Measurements from ENCODE around the gene HCFC1R1.

HCFC1R1 gene

DNA sequence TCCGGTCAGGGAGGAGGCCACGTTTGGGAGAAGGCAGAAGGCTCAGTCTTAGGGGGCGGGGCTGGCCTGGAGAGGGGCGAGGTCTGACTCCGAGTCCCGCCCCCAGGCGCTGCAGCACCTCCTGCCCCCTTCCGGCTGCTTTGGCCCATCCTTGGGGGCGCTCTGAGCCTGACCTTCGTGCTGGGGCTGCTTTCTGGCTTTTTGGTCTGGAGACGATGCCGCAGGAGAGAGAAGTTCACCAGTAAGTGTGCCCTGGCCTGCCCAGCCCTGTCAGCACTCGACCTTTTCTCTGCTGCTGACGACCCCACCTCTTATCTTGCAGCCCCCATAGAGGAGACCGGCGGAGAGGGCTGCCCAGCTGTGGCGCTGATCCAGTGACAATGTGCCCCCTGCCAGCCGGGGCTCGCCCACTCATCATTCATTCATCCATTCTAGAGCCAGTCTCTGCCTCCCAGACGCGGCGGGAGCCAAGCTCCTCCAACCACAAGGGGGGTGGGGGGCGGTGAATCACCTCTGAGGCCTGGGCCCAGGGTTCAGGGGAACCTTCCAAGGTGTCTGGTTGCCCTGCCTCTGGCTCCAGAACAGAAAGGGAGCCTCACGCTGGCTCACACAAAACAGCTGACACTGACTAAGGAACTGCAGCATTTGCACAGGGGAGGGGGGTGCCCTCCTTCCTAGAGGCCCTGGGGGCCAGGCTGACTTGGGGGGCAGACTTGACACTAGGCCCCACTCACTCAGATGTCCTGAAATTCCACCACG is 2.1 kb downstream of the HCFC1R1 start:
- Histone ChIP-seq H3K4me3 (ENCODE audit: low read depth in 1 of 2, low read length in 2 of 2) (peak overlapping the region; percentile 63 to 81), H3K4me1 (ENCODE audit: control insufficient read depth in 1 of 2, insufficient read depth in 2 of 2, low read length in 2 of 2) (peaks cover 15 to 34% of the 10 kb centered on the region in 2 donors), H3K27ac (ENCODE audit: low read length) (peak overlapping the region; percentile 95), H3K27me3 (ENCODE audit: low read depth, low read length) (peaks cover 14% of the 10 kb centered on the region), H3K9me3 (ENCODE audit: control insufficient read depth in 1 of 2, low read length in 2 of 2) (no peaks in the 10 kb centered on the region), H3K36me3 (ENCODE audit: control insufficient read depth in 1 of 2, insufficient read depth in 2 of 2, low read length in 2 of 2) (peaks cover 11 to 30% of the 10 kb centered on the region in 2 donors)

DNA sequence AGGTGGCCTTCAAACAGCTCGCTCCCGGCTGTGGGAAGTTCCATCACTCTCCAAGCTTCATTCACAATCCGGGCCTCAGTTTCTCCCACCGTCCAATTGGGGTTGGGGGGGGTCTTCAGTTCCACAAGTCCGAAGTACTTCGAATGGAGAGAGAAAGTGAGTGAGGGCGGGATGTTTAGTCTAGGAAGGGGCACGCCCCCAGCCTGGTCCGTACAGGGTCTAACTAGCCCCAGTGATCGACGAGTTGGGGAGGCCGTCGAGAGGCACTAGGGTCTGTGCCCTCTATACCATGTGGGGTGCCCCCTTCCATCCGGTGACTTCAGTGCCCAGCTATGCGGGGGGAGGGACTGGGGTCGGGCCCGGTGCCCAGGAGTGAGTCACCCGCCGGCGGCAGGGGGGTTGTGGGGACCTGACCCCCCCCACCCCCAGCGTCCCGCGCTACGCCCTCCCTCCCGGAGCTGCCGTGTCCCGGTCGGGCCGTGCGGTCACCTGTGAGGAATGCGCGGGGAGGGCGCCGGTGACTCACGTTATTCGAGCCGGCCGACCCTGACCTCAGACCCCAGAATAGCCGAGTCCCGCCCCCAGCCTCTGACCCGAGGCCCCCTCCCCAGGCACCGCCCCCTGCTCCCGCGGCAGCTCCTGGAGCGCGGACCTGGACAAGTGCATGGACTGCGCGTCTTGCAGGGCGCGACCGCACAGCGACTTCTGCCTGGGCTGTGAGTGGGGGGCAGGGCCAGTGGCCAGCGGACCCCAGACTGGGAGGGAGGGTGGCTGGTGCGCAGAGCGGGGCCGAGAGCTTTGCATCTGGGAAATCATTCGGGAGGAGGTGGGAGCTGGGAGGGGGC is 2.9 kb downstream of the HCFC1R1 start:
- peak overlapping the region; percentile 95 for H3K27ac ChIP-seq (ENCODE audit: low read length)
- peaks cover 14% of the 10 kb centered on the region for H3K27me3 ChIP-seq (ENCODE audit: low read depth, low read length)
- peaks cover 15 to 34% of the 10 kb centered on the region in 2 donors for H3K4me1 ChIP-seq (ENCODE audit: control insufficient read depth in 1 of 2, insufficient read depth in 2 of 2, low read length in 2 of 2)
- peaks cover 3 to 26% of the 10 kb centered on the region in 2 donors for H3K36me3 ChIP-seq (ENCODE audit: control insufficient read depth in 1 of 2, insufficient read depth in 2 of 2, low read length in 2 of 2)
- H3K9me3 ChIP-seq (ENCODE audit: control insufficient read depth in 1 of 2, low read length in 2 of 2) = no peaks in the 10 kb centered on the region
- peak overlapping the region; percentile 81 to 85 for H3K4me3 ChIP-seq (ENCODE audit: low read depth in 1 of 2, low read length in 2 of 2)

DNA sequence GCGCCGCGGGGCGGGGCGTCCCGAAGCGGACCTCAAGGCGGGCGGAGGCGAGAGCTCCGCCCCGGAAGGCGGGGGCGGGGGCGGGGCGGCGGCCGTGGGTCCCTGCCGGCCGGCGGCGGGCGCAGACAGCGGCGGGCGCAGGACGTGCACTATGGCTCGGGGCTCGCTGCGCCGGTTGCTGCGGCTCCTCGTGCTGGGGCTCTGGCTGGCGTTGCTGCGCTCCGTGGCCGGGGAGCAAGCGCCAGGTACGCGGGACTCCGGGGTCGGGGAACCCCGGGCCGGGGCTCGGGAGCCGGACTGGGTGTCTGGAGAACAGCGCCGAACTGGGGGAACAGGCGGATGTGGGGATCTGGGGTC is 3.5 kb downstream of the HCFC1R1 start, which contains the start of gene TNFRSF12A:
TSS of gene TNFRSF12A (plus strand) at position 122 of the 357 bp plus-strand sequence. CDS start at position 152, 30 bp downstream.
- Histone ChIP-seq H3K27ac (ENCODE audit: low read length) (peak within 1 kb of the TSS; percentile 95), H3K9me3 (ENCODE audit: control insufficient read depth in 1 of 2, low read length in 2 of 2) (no peaks in the 10 kb centered on the region), H3K4me3 (ENCODE audit: low read depth in 1 of 2, low read length in 2 of 2) (peak within 1 kb of the TSS; percentile 81 to 85), H3K4me1 (ENCODE audit: control insufficient read depth in 1 of 2, insufficient read depth in 2 of 2, low read length in 2 of 2) (peaks cover 15 to 34% of the 10 kb centered on the region in 2 donors), H3K27me3 (ENCODE audit: low read depth, low read length) (peaks cover 14% of the 10 kb centered on the region), H3K36me3 (ENCODE audit: control insufficient read depth in 1 of 2, insufficient read depth in 2 of 2, low read length in 2 of 2) (peaks cover 3 to 24% of the 10 kb centered on the region in 2 donors)

DNA sequence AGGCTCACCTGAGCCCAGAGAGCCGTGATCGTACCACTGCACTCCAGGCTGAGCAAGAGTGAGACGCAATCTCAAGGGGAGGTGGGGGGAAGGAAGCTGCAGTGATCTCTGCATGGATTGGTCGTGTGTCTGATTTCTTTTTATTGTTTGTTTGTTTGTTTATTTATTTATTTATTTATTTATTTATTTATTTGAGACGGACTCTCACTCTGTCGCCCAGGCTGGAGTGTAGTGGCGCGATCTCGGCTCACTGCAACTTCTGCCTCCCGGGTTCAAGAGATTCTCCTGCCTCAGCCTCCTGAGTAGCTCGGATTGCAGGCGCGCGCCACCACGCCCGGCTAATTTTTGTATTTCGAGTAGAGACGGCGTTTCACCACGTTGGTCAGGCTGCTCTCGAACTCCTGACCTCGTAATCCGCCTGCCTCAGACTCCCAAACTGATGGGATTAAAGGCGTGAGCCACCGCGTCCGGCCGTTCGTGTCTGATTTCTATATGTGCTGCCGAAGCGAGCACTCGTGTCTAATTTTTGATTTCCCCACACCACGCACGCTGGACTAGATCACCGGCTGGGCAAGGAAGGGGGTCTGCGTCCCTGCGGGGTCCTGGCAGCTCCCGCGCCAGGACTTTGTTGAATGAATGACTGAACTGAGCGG is 4.0 kb downstream of the HCFC1R1 start:
- Histone ChIP-seq H3K4me3 (ENCODE audit: low read depth in 1 of 2, low read length in 2 of 2) (peak overlapping the region; percentile 48 to 81), H3K9me3 (ENCODE audit: control insufficient read depth in 1 of 2, low read length in 2 of 2) (no peaks in the 10 kb centered on the region), H3K36me3 (ENCODE audit: control insufficient read depth in 1 of 2, insufficient read depth in 2 of 2, low read length in 2 of 2) (peaks cover 3 to 24% of the 10 kb centered on the region in 2 donors), H3K27ac (ENCODE audit: low read length) (no peak overlapping the region), H3K4me1 (ENCODE audit: control insufficient read depth in 1 of 2, insufficient read depth in 2 of 2, low read length in 2 of 2) (peaks cover 15 to 34% of the 10 kb centered on the region in 2 donors), H3K27me3 (ENCODE audit: low read depth, low read length) (peaks cover 14% of the 10 kb centered on the region)

DNA sequence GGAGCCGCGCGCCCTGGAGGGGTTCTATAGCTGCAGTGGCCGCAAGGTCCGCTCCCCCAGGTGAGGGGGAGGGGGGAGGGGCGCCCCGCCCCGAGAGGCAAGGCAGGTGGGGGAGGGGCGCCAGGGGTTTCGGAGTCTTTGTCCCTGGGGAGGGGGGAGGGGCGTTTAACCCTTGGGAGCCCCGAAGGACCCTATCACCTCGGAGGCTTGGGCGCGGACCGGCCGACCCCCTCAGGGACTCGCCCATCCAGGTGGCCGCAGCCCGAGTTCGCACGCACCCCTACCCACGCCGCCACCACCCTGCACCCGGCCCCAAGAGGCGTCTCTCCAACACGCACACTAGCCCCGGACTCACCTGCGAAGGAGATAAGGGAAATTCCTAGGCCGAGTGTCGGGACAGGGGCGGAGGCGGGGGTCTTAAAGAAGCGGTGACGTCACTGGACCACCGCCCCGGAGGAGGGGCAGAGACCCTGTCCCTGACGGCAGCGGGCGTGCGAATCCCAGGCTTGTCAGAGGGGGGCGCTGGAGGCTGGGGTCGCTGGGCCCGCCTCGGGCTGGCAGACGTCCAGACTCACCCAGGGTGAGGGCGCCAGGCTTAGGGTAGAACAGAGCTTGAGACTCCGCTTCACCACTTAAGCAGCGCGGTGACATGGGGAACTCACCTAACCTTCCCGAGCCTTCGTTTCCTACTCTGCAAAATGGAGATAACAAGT is 5.8 kb downstream of the HCFC1R1 start, which contains the start of gene CLDN6:
TSS of gene CLDN6 (minus strand) at position 390 of the 713 bp plus-strand sequence. CDS start 2,162 bp downstream, outside the sequence.
- H3K4me3 ChIP-seq (ENCODE audit: low read depth in 1 of 2, low read length in 2 of 2) = no peak within 1 kb of the TSS
- H3K27me3 ChIP-seq (ENCODE audit: low read depth, low read length) = peaks cover 18% of the 10 kb centered on the region
- no peaks in the 10 kb centered on the region for H3K9me3 ChIP-seq (ENCODE audit: control insufficient read depth in 1 of 2, low read length in 2 of 2)
- no peak within 1 kb of the TSS for H3K27ac ChIP-seq (ENCODE audit: low read length)
- H3K36me3 ChIP-seq (ENCODE audit: control insufficient read depth in 1 of 2, insufficient read depth in 2 of 2, low read length in 2 of 2) = peaks cover 3 to 24% of the 10 kb centered on the region in 2 donors
- peaks cover 11 to 26% of the 10 kb centered on the region in 2 donors for H3K4me1 ChIP-seq (ENCODE audit: control insufficient read depth in 1 of 2, insufficient read depth in 2 of 2, low read length in 2 of 2)

DNA sequence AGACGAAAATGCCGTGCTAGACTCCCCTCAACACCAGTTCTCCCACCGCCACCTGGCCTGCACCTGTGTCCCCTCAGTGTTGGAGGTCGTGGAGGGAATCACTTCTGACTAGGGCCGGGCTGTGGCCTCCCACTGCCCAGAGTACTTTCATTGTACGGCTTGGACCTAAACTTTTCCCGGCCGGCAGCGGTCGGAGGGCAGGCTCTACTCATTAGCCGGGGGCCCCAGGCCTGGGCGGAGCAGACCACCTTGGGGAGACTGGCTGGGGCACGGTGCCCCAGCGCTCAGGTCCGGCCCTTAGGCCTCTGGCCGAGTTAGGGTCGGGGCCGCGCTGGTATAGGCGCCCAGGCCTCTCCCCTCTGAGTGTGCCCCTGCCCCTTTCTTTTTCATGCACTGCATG is 6.4 kb downstream of the HCFC1R1 start:
- Histone ChIP-seq H3K27me3 (ENCODE audit: low read depth, low read length) (peaks cover 21% of the 10 kb centered on the region), H3K4me1 (ENCODE audit: control insufficient read depth in 1 of 2, insufficient read depth in 2 of 2, low read length in 2 of 2) (peaks cover 5 to 20% of the 10 kb centered on the region in 2 donors), H3K4me3 (ENCODE audit: low read depth in 1 of 2, low read length in 2 of 2) (no peak overlapping the region), H3K36me3 (ENCODE audit: control insufficient read depth in 1 of 2, insufficient read depth in 2 of 2, low read length in 2 of 2) (peaks cover 3 to 18% of the 10 kb centered on the region in 2 donors), H3K9me3 (ENCODE audit: control insufficient read depth in 1 of 2, low read length in 2 of 2) (no peaks in the 10 kb centered on the region), H3K27ac (ENCODE audit: low read length) (no peak overlapping the region)

DNA sequence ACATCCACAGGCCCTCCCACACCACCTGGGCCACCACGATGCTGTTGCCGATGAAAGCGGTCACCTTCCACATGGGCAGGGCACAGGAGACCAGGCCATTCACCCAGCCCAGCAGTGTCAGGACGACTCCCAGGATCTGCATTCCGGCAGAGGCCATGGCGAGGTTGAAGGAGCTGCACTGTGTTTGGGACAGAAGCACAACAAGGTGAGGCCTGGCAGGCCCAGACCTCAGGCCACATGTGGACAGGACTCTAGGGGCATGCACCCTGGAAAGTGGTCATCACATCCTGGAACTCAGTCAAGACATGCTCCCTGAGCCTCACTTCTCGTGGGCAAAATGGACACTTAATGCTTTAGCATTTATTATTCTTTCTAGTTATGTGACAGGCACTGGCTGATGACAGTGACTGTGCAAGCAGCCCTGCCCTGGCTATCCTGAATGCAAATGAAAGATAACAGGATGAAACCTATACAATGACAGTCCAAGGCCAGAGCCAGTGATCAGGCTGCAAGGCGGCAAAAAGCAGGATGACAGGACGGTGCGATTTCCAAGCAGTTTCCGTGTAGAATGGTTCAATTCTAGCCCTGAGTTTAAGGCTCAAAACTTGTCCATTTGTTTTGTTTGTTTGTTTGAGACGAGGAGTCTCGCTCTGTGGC is 7.7 kb downstream of the HCFC1R1 start:
- Histone ChIP-seq H3K36me3 (ENCODE audit: control insufficient read depth in 1 of 2, insufficient read depth in 2 of 2, low read length in 2 of 2) (peaks cover 0 to 6% of the 10 kb centered on the region in 2 donors), H3K9me3 (ENCODE audit: control insufficient read depth in 1 of 2, low read length in 2 of 2) (no peaks in the 10 kb centered on the region), H3K4me1 (ENCODE audit: control insufficient read depth in 1 of 2, insufficient read depth in 2 of 2, low read length in 2 of 2) (peaks cover 0 to 12% of the 10 kb centered on the region in 2 donors), H3K27ac (ENCODE audit: low read length) (no peak overlapping the region), H3K27me3 (ENCODE audit: low read depth, low read length) (peaks cover 28% of the 10 kb centered on the region), H3K4me3 (ENCODE audit: low read depth in 1 of 2, low read length in 2 of 2) (no peak overlapping the region)

DNA sequence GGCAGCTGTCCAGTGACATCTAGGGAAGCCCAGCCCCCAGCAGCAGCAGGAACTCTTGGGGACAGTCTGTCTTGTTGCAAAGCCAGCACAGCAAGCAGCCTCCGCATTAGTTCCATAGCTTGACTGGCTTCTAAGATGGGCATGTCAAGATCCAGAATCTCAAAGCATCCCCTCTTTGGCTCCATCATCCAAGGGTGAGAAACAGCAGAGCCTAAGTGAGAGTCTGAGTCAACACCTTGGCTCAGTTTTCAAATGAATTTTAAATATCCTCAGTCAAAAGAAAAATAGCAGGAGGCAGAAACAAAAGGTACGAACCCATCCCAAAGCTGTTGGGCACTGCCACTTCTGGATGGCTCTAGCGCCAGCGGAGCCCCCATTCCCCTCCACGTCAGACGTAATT is 8.8 kb downstream of the HCFC1R1 start:
- H3K36me3 ChIP-seq (ENCODE audit: control insufficient read depth in 1 of 2, insufficient read depth in 2 of 2, low read length in 2 of 2) = no peaks in the 10 kb centered on the region
- H3K27ac ChIP-seq (ENCODE audit: low read length) = no peak overlapping the region
- H3K9me3 ChIP-seq (ENCODE audit: control insufficient read depth in 1 of 2, low read length in 2 of 2) = no peaks in the 10 kb centered on the region
- peaks cover 28% of the 10 kb centered on the region for H3K27me3 ChIP-seq (ENCODE audit: low read depth, low read length)
- peaks cover 0 to 12% of the 10 kb centered on the region in 2 donors for H3K4me1 ChIP-seq (ENCODE audit: control insufficient read depth in 1 of 2, insufficient read depth in 2 of 2, low read length in 2 of 2)
- H3K4me3 ChIP-seq (ENCODE audit: low read depth in 1 of 2, low read length in 2 of 2) = no peak overlapping the region

DNA sequence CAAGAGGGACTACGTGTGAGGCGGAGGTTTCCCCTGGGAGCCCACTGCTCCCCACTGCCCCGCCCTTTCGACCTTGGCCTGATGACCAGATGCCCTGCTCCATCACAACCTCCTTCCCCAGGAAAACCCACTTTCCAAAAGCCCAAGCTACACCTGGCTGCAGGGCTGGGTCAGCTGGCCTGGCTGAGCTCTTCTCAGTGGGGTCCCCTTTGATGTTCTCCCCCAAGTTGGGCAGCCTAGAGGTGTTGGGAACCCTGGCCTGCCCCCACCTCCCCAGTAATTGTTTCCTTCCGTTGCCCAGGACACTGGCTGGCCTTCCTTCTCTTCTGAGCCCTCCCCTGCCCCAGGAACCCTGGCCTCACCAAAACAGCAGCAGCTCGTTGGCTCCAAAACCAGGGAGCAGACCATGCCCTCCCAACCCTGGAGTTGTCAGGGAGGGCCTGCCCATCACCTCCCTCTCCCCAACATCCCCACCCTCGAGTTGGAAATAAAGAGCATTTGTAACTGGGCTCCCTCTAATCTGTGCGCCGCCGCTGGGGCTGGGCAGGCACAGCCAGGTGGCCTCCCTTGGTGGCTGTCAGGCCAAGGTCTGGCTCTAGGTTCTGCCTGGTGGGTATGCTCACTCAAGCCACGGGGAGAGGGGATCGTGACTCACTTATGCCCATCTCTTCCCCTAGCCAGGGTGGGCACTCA is 9.6 kb downstream of the HCFC1R1 start:
- Histone ChIP-seq H3K4me1 (ENCODE audit: control insufficient read depth in 1 of 2, insufficient read depth in 2 of 2, low read length in 2 of 2) (peaks cover 0 to 8% of the 10 kb centered on the region in 2 donors), H3K36me3 (ENCODE audit: control insufficient read depth in 1 of 2, insufficient read depth in 2 of 2, low read length in 2 of 2) (no peaks in the 10 kb centered on the region), H3K4me3 (ENCODE audit: low read depth in 1 of 2, low read length in 2 of 2) (no peak overlapping the region), H3K9me3 (ENCODE audit: control insufficient read depth in 1 of 2, low read length in 2 of 2) (no peaks in the 10 kb centered on the region), H3K27me3 (ENCODE audit: low read depth, low read length) (peaks cover 28% of the 10 kb centered on the region), H3K27ac (ENCODE audit: low read length) (no peak overlapping the region)

DNA sequence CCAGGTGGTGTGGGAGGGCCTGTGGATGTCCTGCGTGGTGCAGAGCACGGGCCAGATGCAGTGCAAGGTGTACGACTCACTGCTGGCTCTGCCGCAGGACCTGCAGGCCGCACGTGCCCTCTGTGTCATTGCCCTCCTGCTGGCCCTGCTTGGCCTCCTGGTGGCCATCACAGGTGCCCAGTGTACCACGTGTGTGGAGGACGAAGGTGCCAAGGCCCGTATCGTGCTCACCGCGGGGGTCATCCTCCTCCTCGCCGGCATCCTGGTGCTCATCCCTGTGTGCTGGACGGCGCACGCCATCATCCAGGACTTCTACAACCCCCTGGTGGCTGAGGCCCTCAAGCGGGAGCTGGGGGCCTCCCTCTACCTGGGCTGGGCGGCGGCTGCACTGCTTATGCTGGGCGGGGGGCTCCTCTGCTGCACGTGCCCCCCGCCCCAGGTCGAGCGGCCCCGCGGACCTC is 10.2 kb downstream of the HCFC1R1 start:
- H3K27ac ChIP-seq (ENCODE audit: low read length) = no peak overlapping the region
- no peaks in the 10 kb centered on the region for H3K9me3 ChIP-seq (ENCODE audit: control insufficient read depth in 1 of 2, low read length in 2 of 2)
- H3K27me3 ChIP-seq (ENCODE audit: low read depth, low read length) = peaks cover 28% of the 10 kb centered on the region
- H3K4me3 ChIP-seq (ENCODE audit: low read depth in 1 of 2, low read length in 2 of 2) = no peak overlapping the region
- H3K4me1 ChIP-seq (ENCODE audit: control insufficient read depth in 1 of 2, insufficient read depth in 2 of 2, low read length in 2 of 2) = peaks cover 0 to 12% of the 10 kb centered on the region in 2 donors
- H3K36me3 ChIP-seq (ENCODE audit: control insufficient read depth in 1 of 2, insufficient read depth in 2 of 2, low read length in 2 of 2) = no peaks in the 10 kb centered on the region

All from muscle layer of duodenum (tissue), 2 donors.